ENCODE measurements around the gene CPNE5.

CPNE5 gene

GRCh38 chr6:36699348-36699747, 139.9 kb downstream of the CPNE5 start:
- no peak for TF ChIP-seq CTCF (IDR thresholded peaks at IDR 0.05; ENCODE audit: insufficient read depth, low read length, missing control alignments)
- H3K4me3 ChIP-seq (ENCODE audit: low read depth, low read length): no peak overlapping the region
- no peak for DNase-seq (ENCODE audit: low read depth, low spot score)
- ChIA-PET POLR2A (no interaction called here), CTCF (interaction anchor here (1.4 kb wide), 1 partner anchor 26 kb away, joined by 5 read pairs; no protein-coding TSS in a partner anchor)

- ChIA-PET CTCF (interaction anchor here (1.4 kb wide), 1 partner anchor 26 kb away, joined by 5 read pairs; no protein-coding TSS in a partner anchor), POLR2A (no interaction called here)
- no peak overlapping the region for H3K4me3 ChIP-seq (ENCODE audit: low read depth, low read length)
- no peak for DNase-seq (ENCODE audit: low read depth, low spot score)
- no peak for TF ChIP-seq CTCF (IDR thresholded peaks at IDR 0.05; ENCODE audit: insufficient read depth, low read length, missing control alignments)
These were observed 140.4 kb downstream of the CPNE5 start for GRCh38 chr6:36698871-36699271.

- ChIA-PET POLR2A (interaction anchor here (0.6 kb wide), 1 partner anchor 90 kb away, joined by 3 read pairs; no protein-coding TSS in a partner anchor), CTCF (interaction anchor here (1.3 to 1.8 kb wide), 6 partner anchors 11 to 75 kb away, joined by 3 to 7 read pairs (median 4); no protein-coding TSS in a partner anchor)
- H3K4me3 ChIP-seq (ENCODE audit: low read depth, low read length): no peak overlapping the region
- no peak for TF ChIP-seq CTCF (IDR thresholded peaks at IDR 0.05; ENCODE audit: insufficient read depth, low read length, missing control alignments)
- DNase-seq (ENCODE audit: low read depth, low spot score): no peak
These were observed 141.0 kb downstream of the CPNE5 start for GRCh38 chr6:36698196-36698595.

GRCh38 chr6:36697481-36697903, 141.8 kb downstream of the CPNE5 start, which contains the start of gene RAB44:
Gene RAB44, plus strand, starts transcription at chr6:36697826. Its CDS starts 6,410 bp downstream, at chr6:36704236.
- ChIA-PET POLR2A (interaction anchor here (0.6 kb wide), 1 partner anchor 89 kb away, joined by 3 read pairs; no protein-coding TSS in a partner anchor), CTCF (interaction anchor here (0.5 to 1.8 kb wide), 9 partner anchors 11 to 200 kb away, joined by 3 to 7 read pairs (median 4); no protein-coding TSS in a partner anchor)
- DNase-seq (ENCODE audit: low read depth, low spot score): no peak
- H3K4me3 ChIP-seq (ENCODE audit: low read depth, low read length): no peak within 1 kb of the TSS
- TF ChIP-seq CTCF (IDR thresholded peaks at IDR 0.05; ENCODE audit: insufficient read depth, low read length, missing control alignments): no peak

- DNase-seq (ENCODE audit: low read depth, low spot score): no peak
- POLR2A ChIA-PET: no interaction called here
- TF ChIP-seq CTCF (IDR thresholded peaks at IDR 0.05; ENCODE audit: insufficient read depth, low read length, missing control alignments): no peak
- CTCF ChIA-PET: interaction anchor here (1.1 to 1.2 kb wide), 3 partner anchors 13 to 64 kb away, joined by 3 to 4 read pairs (median 4); no protein-coding TSS in a partner anchor
- no peak overlapping the region for H3K4me3 ChIP-seq (ENCODE audit: low read depth, low read length)
These were observed 143.8 kb downstream of the CPNE5 start for GRCh38 chr6:36695414-36695813.

- ChIA-PET CTCF (interaction anchor here (1.1 kb wide), 1 partner anchor 33 kb away, joined by 3 read pairs; no protein-coding TSS in a partner anchor), POLR2A (no interaction called here)
- DNase-seq (ENCODE audit: low read depth, low spot score): no peak
- H3K4me3 ChIP-seq (ENCODE audit: low read depth, low read length): no peak overlapping the region
- TF ChIP-seq CTCF (IDR thresholded peaks at IDR 0.05; ENCODE audit: insufficient read depth, low read length, missing control alignments): no peak
These were observed 144.6 kb downstream of the CPNE5 start for GRCh38 chr6:36694616-36695015.
